HL-60 (cell line): ENCODE measurements around the gene NUTM2A.
"Not testable (repeated sequence)": the region's sequence is repeated elsewhere in the genome, so short reads cannot be mapped to it uniquely, and the experiment has no call there.

Experiments
- GABPA ChIP-seq: IDR thresholded peaks from 2 replicates; pipeline ENCODE4 v1.6.1; 2012; ENCODE audit warnings: low read depth
- POLR2AphosphoS5 ChIP-seq: IDR thresholded peaks from 2 replicates; pipeline ENCODE4 v1.6.1; 2012; ENCODE audit warnings: low read depth
- SPI1 ChIP-seq: IDR thresholded peaks from 2 replicates; pipeline ENCODE4 v1.6.1; 2012; ENCODE audit warnings: low read depth, mild to moderate bottlenecking, borderline replicate concordance
- TF ChIP-seq, protein P1 (sequence below): IDR thresholded peaks from one replicate; pipeline ENCODE4 v1.5.1; 2011; ENCODE audit warnings: low read length, control low read depth, inconsistent platforms; ENCODE audit not compliant: insufficient read depth
- TF ChIP-seq, protein P2 (sequence below): IDR thresholded peaks from 2 replicates; pipeline ENCODE4 v1.6.1; 2012; ENCODE audit warnings: low read depth; ENCODE audit not compliant: insufficient replicate concordance

DNA sequence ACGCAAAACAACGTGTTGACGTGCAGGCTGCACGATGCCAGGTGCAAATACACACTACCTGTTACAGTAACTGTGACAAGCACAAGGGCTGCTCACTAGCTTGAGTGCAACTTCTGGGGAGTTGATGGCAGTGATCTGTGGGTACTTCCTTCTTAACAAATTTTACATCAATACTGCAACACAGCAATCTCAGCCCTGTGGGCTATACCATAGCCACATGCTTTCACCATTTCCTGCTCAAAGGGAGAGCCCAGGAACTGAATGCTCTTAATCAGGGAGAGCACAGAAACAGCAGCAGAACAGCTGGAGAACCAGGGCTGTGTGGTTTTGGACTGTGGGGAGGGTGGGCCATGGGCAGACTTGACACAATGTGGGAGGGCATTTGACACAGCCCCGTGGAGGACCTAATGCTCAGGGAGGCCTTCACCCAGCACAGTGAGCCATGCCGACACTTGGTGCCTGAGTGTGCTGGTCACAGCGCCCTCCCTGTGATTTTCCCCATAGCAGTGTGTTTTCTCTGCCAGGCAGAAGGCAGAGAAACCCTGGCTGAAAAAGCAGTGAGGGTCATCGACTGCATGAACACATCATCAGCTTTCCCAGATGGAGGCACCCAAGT, 12.0 kb upstream of the NUTM2A start:
- not testable (repeated sequence) for TF ChIP-seq POLR2AphosphoS5, SPI1, GABPA
- TF ChIP-seq, protein P1, sequence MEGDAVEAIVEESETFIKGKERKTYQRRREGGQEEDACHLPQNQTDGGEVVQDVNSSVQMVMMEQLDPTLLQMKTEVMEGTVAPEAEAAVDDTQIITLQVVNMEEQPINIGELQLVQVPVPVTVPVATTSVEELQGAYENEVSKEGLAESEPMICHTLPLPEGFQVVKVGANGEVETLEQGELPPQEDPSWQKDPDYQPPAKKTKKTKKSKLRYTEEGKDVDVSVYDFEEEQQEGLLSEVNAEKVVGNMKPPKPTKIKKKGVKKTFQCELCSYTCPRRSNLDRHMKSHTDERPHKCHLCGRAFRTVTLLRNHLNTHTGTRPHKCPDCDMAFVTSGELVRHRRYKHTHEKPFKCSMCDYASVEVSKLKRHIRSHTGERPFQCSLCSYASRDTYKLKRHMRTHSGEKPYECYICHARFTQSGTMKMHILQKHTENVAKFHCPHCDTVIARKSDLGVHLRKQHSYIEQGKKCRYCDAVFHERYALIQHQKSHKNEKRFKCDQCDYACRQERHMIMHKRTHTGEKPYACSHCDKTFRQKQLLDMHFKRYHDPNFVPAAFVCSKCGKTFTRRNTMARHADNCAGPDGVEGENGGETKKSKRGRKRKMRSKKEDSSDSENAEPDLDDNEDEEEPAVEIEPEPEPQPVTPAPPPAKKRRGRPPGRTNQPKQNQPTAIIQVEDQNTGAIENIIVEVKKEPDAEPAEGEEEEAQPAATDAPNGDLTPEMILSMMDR: not testable (repeated sequence)
- TF ChIP-seq, protein P2, sequence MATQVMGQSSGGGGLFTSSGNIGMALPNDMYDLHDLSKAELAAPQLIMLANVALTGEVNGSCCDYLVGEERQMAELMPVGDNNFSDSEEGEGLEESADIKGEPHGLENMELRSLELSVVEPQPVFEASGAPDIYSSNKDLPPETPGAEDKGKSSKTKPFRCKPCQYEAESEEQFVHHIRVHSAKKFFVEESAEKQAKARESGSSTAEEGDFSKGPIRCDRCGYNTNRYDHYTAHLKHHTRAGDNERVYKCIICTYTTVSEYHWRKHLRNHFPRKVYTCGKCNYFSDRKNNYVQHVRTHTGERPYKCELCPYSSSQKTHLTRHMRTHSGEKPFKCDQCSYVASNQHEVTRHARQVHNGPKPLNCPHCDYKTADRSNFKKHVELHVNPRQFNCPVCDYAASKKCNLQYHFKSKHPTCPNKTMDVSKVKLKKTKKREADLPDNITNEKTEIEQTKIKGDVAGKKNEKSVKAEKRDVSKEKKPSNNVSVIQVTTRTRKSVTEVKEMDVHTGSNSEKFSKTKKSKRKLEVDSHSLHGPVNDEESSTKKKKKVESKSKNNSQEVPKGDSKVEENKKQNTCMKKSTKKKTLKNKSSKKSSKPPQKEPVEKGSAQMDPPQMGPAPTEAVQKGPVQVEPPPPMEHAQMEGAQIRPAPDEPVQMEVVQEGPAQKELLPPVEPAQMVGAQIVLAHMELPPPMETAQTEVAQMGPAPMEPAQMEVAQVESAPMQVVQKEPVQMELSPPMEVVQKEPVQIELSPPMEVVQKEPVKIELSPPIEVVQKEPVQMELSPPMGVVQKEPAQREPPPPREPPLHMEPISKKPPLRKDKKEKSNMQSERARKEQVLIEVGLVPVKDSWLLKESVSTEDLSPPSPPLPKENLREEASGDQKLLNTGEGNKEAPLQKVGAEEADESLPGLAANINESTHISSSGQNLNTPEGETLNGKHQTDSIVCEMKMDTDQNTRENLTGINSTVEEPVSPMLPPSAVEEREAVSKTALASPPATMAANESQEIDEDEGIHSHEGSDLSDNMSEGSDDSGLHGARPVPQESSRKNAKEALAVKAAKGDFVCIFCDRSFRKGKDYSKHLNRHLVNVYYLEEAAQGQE: not testable (repeated sequence)
